NCI-H1092 treated with DMSO at 0.1 percent for 48 hours (cell line): ENCODE results near the gene CRYBB3.
A peak's percentile ranks its signal among the peaks of the same experiment; 100 is the strongest.
"Not testable (repeated sequence)": the region's sequence is repeated elsewhere in the genome, so short reads cannot be mapped to it uniquely, and the experiment has no call there.

ENCODE experiments used
- DNase-seq: peaks from one replicate; lab custom pipeline; 2025; lab: John Stamatoyannopoulos, UW

The CRYBB3 gene

GRCh38 chr22:25207553-25208157 is 8.0 kb downstream of the CRYBB3 start:
- DNase-seq, result no peak

- no peak for DNase-seq
Measured at GRCh38 chr22:25208328-25208727, 8.7 kb downstream of the CRYBB3 start.

GRCh38 chr22:25208743-25209505 is 9.3 kb downstream of the CRYBB3 start:
- no peak for DNase-seq

GRCh38 chr22:25210793-25211192 is 11.1 kb downstream of the CRYBB3 start:
- no peak for DNase-seq

GRCh38 chr22:25212337-25212736 is 12.7 kb downstream of the CRYBB3 start:
- DNase-seq, result no peak

- DNase-seq, result no peak
Measured at GRCh38 chr22:25213221-25213620, 13.6 kb downstream of the CRYBB3 start.

GRCh38 chr22:25216230-25216629 is 16.6 kb downstream of the CRYBB3 start:
- DNase-seq, result no peak

- DNase-seq, result no peak
Measured at GRCh38 chr22:25219211-25219689, 19.6 kb downstream of the CRYBB3 start, which contains the start of gene CRYBB2. Gene CRYBB2 (plus strand): TSS chr22:25219639. CDS start chr22:25221430, 1,791 bp downstream.

GRCh38 chr22:25219948-25220442 is 20.3 kb downstream of the CRYBB3 start:
- peak; percentile 17 for DNase-seq

GRCh38 chr22:25221790-25222189 is 22.1 kb downstream of the CRYBB3 start:
- DNase-seq, result no peak

- no peak for DNase-seq
Measured at GRCh38 chr22:25223269-25223850, 23.7 kb downstream of the CRYBB3 start.

GRCh38 chr22:25228822-25229221 is 29.2 kb downstream of the CRYBB3 start:
- no peak for DNase-seq

GRCh38 chr22:25230760-25231159 is 31.1 kb downstream of the CRYBB3 start:
- DNase-seq, result not testable (repeated sequence)

GRCh38 chr22:25232301-25232700 is 32.6 kb downstream of the CRYBB3 start:
- DNase-seq, result no peak

GRCh38 chr22:25233706-25234105 is 34.0 kb downstream of the CRYBB3 start:
- not testable (repeated sequence) for DNase-seq

- DNase-seq, result peak; percentile 67
Measured at GRCh38 chr22:25235547-25236290, 36.1 kb downstream of the CRYBB3 start.

- no peak for DNase-seq
Measured at GRCh38 chr22:25236417-25236816, 36.8 kb downstream of the CRYBB3 start.

GRCh38 chr22:25237503-25237902 is 37.8 kb downstream of the CRYBB3 start:
- DNase-seq, result no peak

GRCh38 chr22:25238058-25238457 is 38.4 kb downstream of the CRYBB3 start:
- DNase-seq, result not testable (repeated sequence)

GRCh38 chr22:25255169-25255568 is 55.5 kb downstream of the CRYBB3 start:
- DNase-seq, result not testable (repeated sequence)
